G401 (cell line): Measurements from ENCODE around the gene SCART1. TPM values are rescaled to one million over a fixed set of nuclear protein-coding genes. Genes with fewer than 3 reads are reported as not detected.
"Not testable (repeated sequence)": the region's sequence is repeated elsewhere in the genome, so short reads cannot be mapped to it uniquely, and the experiment has no call there.

Experiments used
- DNase-seq: peaks from one replicate; pipeline ENCODE4 v3.0.0-alpha.2; 2015; ENCODE audit warnings: low spot score
- in situ Hi-C: cut with HindIII; loops from 2 replicates; pipeline ENCODE4 v1.10.0; 2016; ENCODE audit warnings: low sequenced_read_pairs, mixed read lengths
- total RNA-seq: library from RNA; depleted of rRNA; stranded (reverse); fragments of >200 nt; shearing (Covaris generic); gene quantifications from 2 replicates; pipeline ENCODE4 v1.2.3, GENCODE V29; 2014

Gene SCART1
- total RNA-seq, 1 experiment from 2014 or later: 0.10 TPM

- DNase-seq: no peak
Measured at GRCh38 chr10:133466683-133467275, 13.0 kb downstream of the SCART1 start.

GRCh38 chr10:133467286-133467911 is 13.7 kb downstream of the SCART1 start:
- in situ Hi-C loops: no loop called here
- DNase-seq: no peak

More at GRCh38 chr10:133466683-133467275, 13.0 kb downstream of the SCART1 start:
- in situ Hi-C loops: no loop called here

- DNase-seq, in situ Hi-C loops: not testable (repeated sequence)
Measured at GRCh38 chr10:133469205-133469604, 15.5 kb downstream of the SCART1 start.

- no peak for DNase-seq
- in situ Hi-C loops: no loop called here
Measured at GRCh38 chr10:133471300-133472109, 17.8 kb downstream of the SCART1 start.

GRCh38 chr10:133473270-133473669 is 19.5 kb downstream of the SCART1 start:
- DNase-seq: no peak
- in situ Hi-C loops: no loop called here

GRCh38 chr10:133474027-133474426 is 20.3 kb downstream of the SCART1 start:
- in situ Hi-C loops: no loop called here
- DNase-seq: no peak

GRCh38 chr10:133474665-133475424 is 21.1 kb downstream of the SCART1 start:
- in situ Hi-C loops: no loop called here
- DNase-seq: no peak

- in situ Hi-C loops: no loop called here
- DNase-seq: no peak
Measured at GRCh38 chr10:133475425-133475734, 21.6 kb downstream of the SCART1 start.

- in situ Hi-C loops: no loop called here
Measured at GRCh38 chr10:133475821-133476640, 22.3 kb downstream of the SCART1 start.

GRCh38 chr10:133476641-133476990 is 22.9 kb downstream of the SCART1 start:
- in situ Hi-C loops: no loop called here
- no peak for DNase-seq

More at GRCh38 chr10:133475821-133476640, 22.3 kb downstream of the SCART1 start:
- no peak for DNase-seq

- in situ Hi-C loops: no loop called here
- no peak for DNase-seq
Measured at GRCh38 chr10:133481086-133481643, 27.4 kb downstream of the SCART1 start.

GRCh38 chr10:133481657-133482056 is 27.9 kb downstream of the SCART1 start:
- in situ Hi-C loops: no loop called here
- DNase-seq: no peak

GRCh38 chr10:133484818-133485217 is 31.1 kb downstream of the SCART1 start:
- in situ Hi-C loops: no loop called here

GRCh38 chr10:133487085-133487484 is 33.3 kb downstream of the SCART1 start:
- in situ Hi-C loops: no loop called here
- no peak for DNase-seq

More at GRCh38 chr10:133484818-133485217, 31.1 kb downstream of the SCART1 start:
- DNase-seq: no peak

GRCh38 chr10:133488354-133488753 is 34.6 kb downstream of the SCART1 start:
- DNase-seq: no peak
- in situ Hi-C loops: no loop called here

- in situ Hi-C loops: no loop called here
Measured at GRCh38 chr10:133489816-133490588, 36.3 kb downstream of the SCART1 start.

GRCh38 chr10:133493562-133493961 is 39.8 kb downstream of the SCART1 start:
- DNase-seq, in situ Hi-C loops: not testable (repeated sequence)

More at GRCh38 chr10:133489816-133490588, 36.3 kb downstream of the SCART1 start:
- no peak for DNase-seq

GRCh38 chr10:133497363-133497762 is 43.6 kb downstream of the SCART1 start:
- peak; percentile 16 for DNase-seq
- in situ Hi-C loops: not testable (repeated sequence)
